HCT116 (cell line): Measurements from ENCODE around the gene OR51E1. TPM values are rescaled to one million over a fixed set of nuclear protein-coding genes. Genes with fewer than 3 reads are reported as not detected.

Source experiments
- ATAC-seq: fragments of 200-7000 bp; cut with Tn5 transposase; 2 replicates; pipeline ENCODE4 v1.9.1; 2020; ENCODE audit warnings: mild to moderate bottlenecking, moderate library complexity
- Bru-seq: library from RNA; stranded (reverse); fragments of 400-500 nt; gene quantifications from one replicate; lab custom pipeline; 2021; lab: Mats Ljungman, UMichigan
- BruChase-seq, 2 experiments: library from RNA; stranded (reverse); fragments of 400-500 nt; gene quantifications; one replicate each; lab custom pipeline; 2021; lab: Mats Ljungman, UMichigan
- BruUV-seq: library from RNA; stranded (reverse); fragments of 400-500 nt; replicated peaks from 2 replicates; lab custom pipeline; 2021; lab: Mats Ljungman, UMichigan
- CTCF ChIA-PET: fragments of 300-600 bp; sonication (Branson Sonifier 250); formaldehyde crosslinking; loops from one replicate; lab custom pipeline; 2021; ENCODE audit warnings: antibody characterized with exemption; lab: Charles Lee
- POLR2A ChIA-PET: fragments of 300-600, 350-600 bp; sonication (Branson Sonifier 250); formaldehyde crosslinking; loops from one replicate; lab custom pipeline; 2021; ENCODE audit warnings: antibody characterized with exemption; lab: Charles Lee
- RAD21 ChIA-PET, 2 experiments: fragments of 300-600 bp; sonication (Branson Sonifier 250); formaldehyde crosslinking; loops; one replicate each; lab custom pipeline; 2023; ENCODE audit warnings: low total read pairs in 2 of 2; ENCODE audit not compliant: uncharacterized antibody in 2 of 2, unreplicated experiment in 2 of 2, low non-redundant PET in 1 of 2; lab: Charles Lee
- DNase-seq: peaks from one replicate; pipeline ENCODE4 v3.0.0-alpha.2; 2010; ENCODE audit warnings: low read depth, low spot score
- H2AFZ ChIP-seq: fragments of 200-600 bp; shearing (Covaris generic), sonication (generic); 2 replicates; pipeline ENCODE4 v1.6.1; 2017; ENCODE audit warnings: low read depth, mixed run types, mixed read lengths, antibody characterized with exemption, low read length; ENCODE audit not compliant: poor library complexity, severe bottlenecking
- H3K27ac ChIP-seq: 2 replicates; pipeline ENCODE4 v1.5.1; 2012; ENCODE audit warnings: low read depth, low read length
- H3K27me3 ChIP-seq: fragments of 200-600 bp; sonication (generic); 2 replicates; pipeline ENCODE4 v1.6.1; 2016; ENCODE audit warnings: mixed run types, low read length, mixed read lengths; ENCODE audit not compliant: insufficient read depth
- H3K36me3 ChIP-seq, 2 experiments: fragments of 200-500 bp in 1 of 2; fragments of 200-600 bp in 1 of 2; sonication (Bioruptor generic) in 1 of 2; sonication (generic) in 1 of 2; 2 replicates each; pipeline versions ENCODE4 v1.5.1 to v1.6.1; 2014 to 2016; ENCODE audit warnings: low read length in 2 of 2, inconsistent platforms in 1 of 2, mixed read lengths in 1 of 2, mixed run types in 1 of 2; ENCODE audit not compliant: insufficient read depth in 2 of 2, control insufficient read depth in 1 of 2
- H3K4me1 ChIP-seq, 2 experiments: fragments of 200-600 bp in 1 of 2; sonication (generic) in 1 of 2; 2 replicates each; pipeline versions ENCODE4 v1.5.1 to v1.6.1; 2012 to 2017; ENCODE audit warnings: low read length in 2 of 2, inconsistent platforms in 1 of 2, mild to moderate bottlenecking in 1 of 2, mixed read lengths in 1 of 2, mixed run types in 1 of 2, moderate library complexity in 1 of 2; ENCODE audit not compliant: insufficient read depth in 2 of 2, control insufficient read depth in 1 of 2
- H3K4me2 ChIP-seq: fragments of 200-600 bp; sonication (generic); 2 replicates; pipeline ENCODE4 v1.6.1; 2017; ENCODE audit warnings: mixed run types, low read length, mixed read lengths
- H3K4me3 ChIP-seq, 2 experiments: fragments of 200-600 bp in 1 of 2; sonication (generic) in 1 of 2; replicated peaks in 1 of 2; 2 replicates each; pipeline ENCODE4 v1.5.1; 2011 to 2016; ENCODE audit warnings: low read length in 2 of 2, control low read depth in 1 of 2, low read depth in 1 of 2, mild to moderate bottlenecking in 1 of 2, mixed read lengths in 1 of 2, mixed run types in 1 of 2
- H3K79me2 ChIP-seq: fragments of 200-600 bp; sonication (generic); 2 replicates; pipeline ENCODE4 v1.6.1; 2017; ENCODE audit warnings: mild to moderate bottlenecking, mixed run types, low read length, moderate library complexity, mixed read lengths; ENCODE audit not compliant: insufficient read depth
- H3K9ac ChIP-seq: fragments of 200-600 bp; sonication (generic); 2 replicates; pipeline ENCODE4 v1.6.1; 2016; ENCODE audit warnings: low read length, mixed read lengths
- H3K9me2 ChIP-seq: fragments of 200-600 bp; sonication (generic), shearing (Covaris generic); 2 replicates; pipeline ENCODE4 v1.6.1; 2017; ENCODE audit warnings: mixed run types, mild to moderate bottlenecking, moderate library complexity; ENCODE audit not compliant: insufficient read depth
- H3K9me3 ChIP-seq, 2 experiments: fragments of 200-500 bp in 1 of 2; fragments of 200-600 bp in 1 of 2; sonication (Bioruptor generic) in 1 of 2; sonication (generic) in 1 of 2; 2 replicates each; pipeline ENCODE4 v1.6.1; 2014 to 2017; ENCODE audit warnings: low read length in 2 of 2, mixed read lengths in 2 of 2, inconsistent platforms in 1 of 2, low read depth in 1 of 2, mild to moderate bottlenecking in 1 of 2, mixed run types in 1 of 2, moderate library complexity in 1 of 2; ENCODE audit not compliant: control insufficient read depth in 1 of 2, insufficient read depth in 1 of 2
- H4K20me1 ChIP-seq: fragments of 200-600 bp; sonication (generic), shearing (Covaris generic); 2 replicates; pipeline ENCODE4 v1.6.1; 2017; ENCODE audit warnings: mixed run types, mild to moderate bottlenecking, moderate library complexity; ENCODE audit not compliant: insufficient read depth
- CBX3 ChIP-seq: IDR thresholded peaks from 2 replicates; pipeline ENCODE4 v1.6.1; 2012; ENCODE audit warnings: low read depth
- CEBPB ChIP-seq: IDR thresholded peaks from 2 replicates; pipeline ENCODE4 v1.6.1; 2012; ENCODE audit warnings: low read depth
- EGR1 ChIP-seq: IDR thresholded peaks from 2 replicates; pipeline ENCODE4 v1.6.1; 2012; ENCODE audit warnings: low read depth
- ELF1 ChIP-seq: IDR thresholded peaks from 2 replicates; pipeline ENCODE4 v1.6.1; 2012; ENCODE audit warnings: low read depth, borderline replicate concordance
- EZH2phosphoT487 ChIP-seq: fragments of 200-600 bp; IDR thresholded peaks from 2 replicates; pipeline ENCODE4 v1.6.1; 2018; ENCODE audit warnings: antibody characterized with exemption, borderline replicate concordance
- FOSL1 ChIP-seq: IDR thresholded peaks from 2 replicates; pipeline ENCODE4 v1.6.1; 2012; ENCODE audit warnings: low read depth
- JUND ChIP-seq: IDR thresholded peaks from 2 replicates; pipeline ENCODE4 v1.6.1; 2012
- POLR2AphosphoS5 ChIP-seq: IDR thresholded peaks from 2 replicates; pipeline ENCODE4 v1.6.1; 2011; ENCODE audit warnings: mild to moderate bottlenecking, low read depth, low read length, moderate library complexity
- REST ChIP-seq: IDR thresholded peaks from 2 replicates; pipeline ENCODE4 v1.6.1; 2012; ENCODE audit warnings: low read depth
- SIN3A ChIP-seq: IDR thresholded peaks from 2 replicates; pipeline ENCODE4 v1.6.1; 2012; ENCODE audit warnings: low read depth
- SP1 ChIP-seq: IDR thresholded peaks from 2 replicates; pipeline ENCODE4 v1.6.1; 2012; ENCODE audit warnings: low read depth
- SRF ChIP-seq: IDR thresholded peaks from 2 replicates; pipeline ENCODE4 v1.6.1; 2012; ENCODE audit warnings: low read depth
- ZBTB33 ChIP-seq: IDR thresholded peaks from 2 replicates; pipeline ENCODE4 v1.6.1; 2011; ENCODE audit warnings: mild to moderate bottlenecking, low read length, moderate library complexity; ENCODE audit not compliant: insufficient replicate concordance; ENCODE audit errors: extremely low read depth
- ZFX ChIP-seq: fragments of 450-650 bp; IDR thresholded peaks from 2 replicates; pipeline ENCODE4 v1.6.1; 2017
- intact Hi-C: fragments of 100-400 bp; cut with micrococcal nuclease; formaldehyde crosslinking; loops from 2 replicates; pipeline ENCODE4 v1.10.0; 2022
- long read RNA-seq: library from polyadenylated mRNA; unstranded; transcript quantifications from one replicate; pipeline ENCODE4 v2.0.0, GENCODE V29; 2021; ENCODE audit not compliant: unreplicated experiment
- polyA plus RNA-seq: library from polyadenylated mRNA; unstranded; fragments of >200 nt; gene quantifications from 2 replicates; pipeline ENCODE4 v1.2.1, GENCODE V29; 2012; ENCODE audit warnings: missing spikeins
- total RNA-seq: library from RNA; stranded (reverse); gene quantifications from one replicate; pipeline ENCODE4 v1.2.1, GENCODE V29; 2021; ENCODE audit not compliant: unreplicated experiment
- TF ChIP-seq, protein P1 (sequence below): IDR thresholded peaks from 2 replicates; pipeline ENCODE4 v1.6.1; 2012

The OR51E1 gene, protein sequence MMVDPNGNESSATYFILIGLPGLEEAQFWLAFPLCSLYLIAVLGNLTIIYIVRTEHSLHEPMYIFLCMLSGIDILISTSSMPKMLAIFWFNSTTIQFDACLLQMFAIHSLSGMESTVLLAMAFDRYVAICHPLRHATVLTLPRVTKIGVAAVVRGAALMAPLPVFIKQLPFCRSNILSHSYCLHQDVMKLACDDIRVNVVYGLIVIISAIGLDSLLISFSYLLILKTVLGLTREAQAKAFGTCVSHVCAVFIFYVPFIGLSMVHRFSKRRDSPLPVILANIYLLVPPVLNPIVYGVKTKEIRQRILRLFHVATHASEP
- total RNA-seq (not detected), Bru-seq, nascent RNA (not detected), BruChase-seq, experiment 1, labeled RNA remaining after a 6-hour chase (not detected), BruChase-seq, experiment 2, labeled RNA remaining after a 2-hour chase (not detected)
- not detected in 2 replicates for polyA plus RNA-seq
- long read RNA-seq: 0 reads

DNA sequence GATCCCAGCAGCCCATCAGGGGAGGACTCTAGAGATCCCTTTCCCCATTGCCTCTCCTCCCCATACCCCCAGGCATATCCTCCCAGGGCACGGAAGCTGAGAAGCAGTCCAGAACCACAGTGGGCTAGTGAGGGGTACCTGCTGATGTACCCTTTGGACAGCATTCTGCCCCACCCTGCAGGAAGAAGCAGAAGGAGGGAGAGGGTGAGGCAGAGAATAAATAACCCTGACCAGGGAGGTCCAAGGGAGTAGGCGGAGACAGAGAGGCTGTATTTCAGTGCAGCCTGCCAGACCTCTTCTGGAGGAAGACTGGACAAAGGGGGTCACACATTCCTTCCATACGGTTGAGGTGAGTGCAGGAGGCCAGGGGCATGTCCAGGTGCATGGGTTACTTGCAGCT, at the start of gene OR51E1:
OR51E1 (plus strand) TSS at position 301 of the 400 bp plus-strand sequence. CDS start 8,545 bp downstream, outside the sequence.
- RAD21 ChIA-PET: no interaction called here
- CTCF ChIA-PET: no interaction called here

DNA sequence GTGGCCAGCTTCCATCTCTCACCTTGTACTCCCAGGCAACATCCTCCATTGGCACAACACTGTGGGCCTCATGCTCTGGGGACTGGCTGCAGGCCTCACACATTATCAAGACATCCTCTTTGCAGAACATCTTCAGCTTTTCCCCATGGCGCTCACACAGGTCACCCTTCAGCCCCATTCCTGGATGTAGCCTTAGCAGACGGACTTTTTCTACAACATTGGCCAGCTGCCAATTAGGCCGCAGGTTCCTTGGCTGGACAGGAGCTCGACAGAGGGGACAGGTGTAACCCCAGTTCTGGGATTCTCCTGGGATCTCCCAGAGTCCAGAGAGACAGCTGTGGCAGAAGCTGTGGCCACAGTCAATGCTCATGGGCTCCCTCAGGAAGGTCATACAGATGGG, 38.7 kb upstream of the OR51E1 start:
- H3K4me3 ChIP-seq: no peak overlapping the region
- H3K27ac ChIP-seq: no peak overlapping the region
- no TSS peak for BruUV-seq
- H3K79me2 ChIP-seq: peaks cover 4% of the 10 kb centered on the region; the same call in 1 of the 2 replicates
- no peaks in the 10 kb centered on the region for H4K20me1 ChIP-seq
- H3K9me2 ChIP-seq: no peaks in the 10 kb centered on the region
- H3K4me1 ChIP-seq: peaks cover 0 to 15% of the 10 kb centered on the region in 2 experiments; a peak in 2 of 4 replicates
- no peak overlapping the region for H3K9ac ChIP-seq
- H3K27me3 ChIP-seq: no peaks in the 10 kb centered on the region
- POLR2A ChIA-PET: no interaction called here
- intact Hi-C loops: no loop called here
- no peaks in the 10 kb centered on the region for H3K9me3 ChIP-seq
- no peak overlapping the region for H2AFZ ChIP-seq
- CTCF ChIA-PET: no interaction called here
- H3K36me3 ChIP-seq: peaks cover 0 to 5% of the 10 kb centered on the region in 2 experiments; a peak in 1 of 4 replicates
- DNase-seq (no peak), ATAC-seq (no peak)
- RAD21 ChIA-PET: no interaction called here
- no peak overlapping the region for H3K4me2 ChIP-seq
- TF ChIP-seq REST (no peak), SRF (no peak), ZFX (no peak), JUND (no peak), ZBTB33 (no peak), SIN3A (no peak), CEBPB (no peak), EGR1 (no peak)
- TF ChIP-seq, protein P1, sequence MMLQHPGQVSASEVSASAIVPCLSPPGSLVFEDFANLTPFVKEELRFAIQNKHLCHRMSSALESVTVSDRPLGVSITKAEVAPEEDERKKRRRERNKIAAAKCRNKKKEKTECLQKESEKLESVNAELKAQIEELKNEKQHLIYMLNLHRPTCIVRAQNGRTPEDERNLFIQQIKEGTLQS: no peak

More for the DNA sequence above, at the start of gene OR51E1:
- Histone ChIP-seq H3K9me3 (no peaks in the 10 kb centered on the region), H3K9me2 (no peaks in the 10 kb centered on the region), H3K79me2 (no peaks in the 10 kb centered on the region), H3K36me3 (no peaks in the 10 kb centered on the region), H2AFZ (no peak within 1 kb of the TSS), H3K9ac (no peak within 1 kb of the TSS), H3K27ac (no peak within 1 kb of the TSS), H3K4me3 (no peak within 1 kb of the TSS), H3K4me1 (no peaks in the 10 kb centered on the region), H4K20me1 (no peaks in the 10 kb centered on the region), H3K4me2 (no peak within 1 kb of the TSS), H3K27me3 (peaks cover 70% of the 10 kb centered on the region)
- DNase-seq (no peak), ATAC-seq (no peak; the same call in 1 of the 2 replicates)
- no TSS peak for BruUV-seq
- POLR2A ChIA-PET: no interaction called here
- TF ChIP-seq ELF1 (no peak), FOSL1 (no peak), SP1 (no peak), CBX3 (no peak), POLR2AphosphoS5 (no peak), CEBPB (no peak), EZH2phosphoT487 (no peak), SIN3A (no peak), JUND (no peak)
- intact Hi-C loops: no loop called here
